ENCODE data around the gene CMTM2. TPM values are rescaled to one million over a fixed set of nuclear protein-coding genes. Genes with fewer than 3 reads are reported as not detected.

The CMTM2 gene
- total and polyA plus RNA-seq, 9 of the 15 experiments (the other 6 are each of a cell fraction or from before 2014, with no cell fraction given): not detected

GRCh38 chr16:66603537-66604375 lies 24.5 kb downstream of the CMTM2 start (continued):
- no peak for TF ChIP-seq PBX2 (CRISPR knock-in tag; IDR thresholded peaks at IDR 0.05; ENCODE audit: low read depth)
- no peak; the same call in 1 of the 2 replicates for TF ChIP-seq PBX2 (tag; conservative IDR thresholded peaks at IDR 0.05; ENCODE audit: low read depth)
- TF ChIP-seq TAF15 (IDR thresholded peaks at IDR 0.05; ENCODE audit: low read depth, low read length): no peak
- TF ChIP-seq ZBTB43 (CRISPR knock-in tag; IDR thresholded peaks at IDR 0.05): no peak
- no peak for TF ChIP-seq PHF21A (IDR thresholded peaks at IDR 0.05; ENCODE audit: borderline replicate concordance, low read depth)
- TF ChIP-seq ZKSCAN8 (CRISPR knock-in tag; IDR thresholded peaks at IDR 0.05): peak; percentile 78; the same call in 1 of the 2 replicates
- TF ChIP-seq GABPB2 (CRISPR knock-in tag; conservative IDR thresholded peaks at IDR 0.05): no peak
- TF ChIP-seq POLR3G (IDR thresholded peaks at IDR 0.05; ENCODE audit: extremely low read depth, insufficient read length, insufficient replicate concordance): no peak
- TF ChIP-seq EP400 (IDR thresholded peaks at IDR 0.05): peak; percentile 53
- peak; percentile 65; the same call in 1 of the 2 replicates for TF ChIP-seq ZNF740 (CRISPR knock-in tag; IDR thresholded peaks at IDR 0.05)
- TF ChIP-seq ZNF740 (tag; IDR thresholded peaks at IDR 0.05): peak in 1 of 2 experiments; percentile 92; a peak in 1 of 4 replicates
- TF ChIP-seq EHMT2 (IDR thresholded peaks at IDR 0.05): peak; percentile 30; the same call in 1 of the 2 replicates
- TF ChIP-seq SREBF2 (CRISPR knock-in tag; IDR thresholded peaks at IDR 0.05): no peak
- TF ChIP-seq MEIS2 (IDR thresholded peaks at IDR 0.05; ENCODE audit: partially characterized antibody): no peak
- TF ChIP-seq RNF219 (CRISPR knock-in tag; IDR thresholded peaks at IDR 0.05): no peak
- TF ChIP-seq MTA1 (IDR thresholded peaks at IDR 0.05; ENCODE audit: borderline replicate concordance): no peak; the same call in 1 of the 2 replicates
- TF ChIP-seq ZNF146 (CRISPR knock-in tag; IDR thresholded peaks at IDR 0.05; ENCODE audit: unreplicated experiment): no peak
- TF ChIP-seq SMARCE1 (IDR thresholded peaks at IDR 0.05): peak; percentile 63; the same call in 1 of the 2 replicates
- TF ChIP-seq POLR2AphosphoS2 (IDR thresholded peaks at IDR 0.05; ENCODE audit: low read length): no peak
- TF ChIP-seq PHB2 (IDR thresholded peaks at IDR 0.05; ENCODE audit: low read depth): no peak

Data from K562 (cell line).